HepG2 (cell line): Measurements from ENCODE around the gene RBM28.

ENCODE experiments used
- ATF3 ChIP-seq: sonication (generic); formaldehyde crosslinking; IDR thresholded peaks from 2 replicates; pipeline ENCODE4 v1.4.0; 2020; ENCODE audit warnings: missing genetic modification reagents
- BHLHE40 ChIP-seq: IDR thresholded peaks from 2 replicates; pipeline ENCODE4 v1.6.1; 2011; ENCODE audit warnings: low read length, improper control_type of control experiment
- ETS1 ChIP-seq: sonication (generic); formaldehyde crosslinking; IDR thresholded peaks from 2 replicates; pipeline ENCODE4 v1.4.0; 2020; ENCODE audit warnings: missing genetic modification reagents
- EZH2 ChIP-seq: conservative IDR thresholded peaks from 2 replicates; pipeline ENCODE4 v1.6.1; 2012; ENCODE audit warnings: mild to moderate bottlenecking, low read depth, low read length, moderate library complexity
- MAFF ChIP-seq: IDR thresholded peaks from 2 replicates; pipeline ENCODE4 v1.6.1; 2011; ENCODE audit warnings: low read depth, low read length, improper control_type of control experiment

- TF ChIP-seq MAFF (no peak), ATF3 (CRISPR knock-in tag) (no peak), BHLHE40 (no peak), ETS1 (CRISPR knock-in tag) (no peak), EZH2 (no peak)
These were observed 40.1 kb upstream of the RBM28 start for GRCh38 chr7:128383776-128384175.
